Measurements from ENCODE around the gene GLIS1. TPM values are rescaled to one million over a fixed set of nuclear protein-coding genes. Genes with fewer than 3 reads are reported as not detected.

GLIS1 gene
- total RNA-seq, 1 donor from 2014 or later: not detected

DNA sequence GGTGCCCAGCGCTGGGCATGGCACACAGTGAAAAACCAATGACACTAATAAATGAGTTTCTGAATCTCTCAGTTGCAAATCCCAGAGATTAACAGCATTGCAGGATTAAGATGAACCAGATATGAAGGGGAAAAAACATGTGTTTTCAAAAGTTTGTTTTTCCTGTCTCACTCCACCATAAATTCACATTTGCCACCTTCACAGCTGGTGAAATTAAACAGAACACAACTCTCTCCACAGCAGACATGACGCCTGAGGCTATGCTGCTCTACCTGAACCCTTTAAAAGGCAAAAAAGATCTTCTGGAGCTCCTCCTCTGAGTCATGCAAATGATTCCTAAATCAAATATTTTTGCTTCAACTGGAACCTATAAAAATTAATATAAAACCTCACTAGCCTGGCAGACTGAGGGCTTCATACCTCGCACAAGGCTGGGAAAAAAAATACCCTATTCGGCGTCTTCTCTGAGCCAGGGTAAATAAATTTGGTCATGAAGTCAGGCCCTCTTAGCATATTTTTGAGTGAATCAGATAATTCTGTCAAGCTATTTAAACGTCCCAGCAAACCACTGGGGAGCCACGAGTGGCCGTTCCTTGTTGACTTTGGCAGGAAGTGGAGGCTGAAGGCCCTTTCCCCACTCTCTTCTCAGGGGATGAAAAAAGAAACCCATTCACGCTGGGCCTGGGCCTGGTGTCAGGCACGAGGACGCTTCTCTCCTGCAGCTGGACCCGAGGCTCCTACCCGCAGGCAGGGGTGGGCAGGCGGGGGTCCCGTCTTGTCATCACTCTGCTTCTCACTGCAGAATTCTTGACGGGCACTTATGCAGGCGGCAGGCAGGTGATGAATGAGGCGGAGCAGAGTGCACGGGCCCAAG is 226.8 kb downstream of the GLIS1 start:
- DNase-seq (ENCODE audit: low read depth in 2 of 2): no peak

GRCh38 chr1:53511323-53511932 is 227.5 kb downstream of the GLIS1 start:
- no peak for DNase-seq (ENCODE audit: low read depth in 2 of 2)

GRCh38 chr1:53510215-53510614 is 228.7 kb downstream of the GLIS1 start:
- no peak for DNase-seq (ENCODE audit: low read depth in 2 of 2)

GRCh38 chr1:53509775-53510174 is 229.2 kb downstream of the GLIS1 start:
- DNase-seq (ENCODE audit: low read depth in 2 of 2): no peak

GRCh38 chr1:53508991-53509666 is 229.8 kb downstream of the GLIS1 start:
- DNase-seq (ENCODE audit: low read depth in 2 of 2): no peak

DNA sequence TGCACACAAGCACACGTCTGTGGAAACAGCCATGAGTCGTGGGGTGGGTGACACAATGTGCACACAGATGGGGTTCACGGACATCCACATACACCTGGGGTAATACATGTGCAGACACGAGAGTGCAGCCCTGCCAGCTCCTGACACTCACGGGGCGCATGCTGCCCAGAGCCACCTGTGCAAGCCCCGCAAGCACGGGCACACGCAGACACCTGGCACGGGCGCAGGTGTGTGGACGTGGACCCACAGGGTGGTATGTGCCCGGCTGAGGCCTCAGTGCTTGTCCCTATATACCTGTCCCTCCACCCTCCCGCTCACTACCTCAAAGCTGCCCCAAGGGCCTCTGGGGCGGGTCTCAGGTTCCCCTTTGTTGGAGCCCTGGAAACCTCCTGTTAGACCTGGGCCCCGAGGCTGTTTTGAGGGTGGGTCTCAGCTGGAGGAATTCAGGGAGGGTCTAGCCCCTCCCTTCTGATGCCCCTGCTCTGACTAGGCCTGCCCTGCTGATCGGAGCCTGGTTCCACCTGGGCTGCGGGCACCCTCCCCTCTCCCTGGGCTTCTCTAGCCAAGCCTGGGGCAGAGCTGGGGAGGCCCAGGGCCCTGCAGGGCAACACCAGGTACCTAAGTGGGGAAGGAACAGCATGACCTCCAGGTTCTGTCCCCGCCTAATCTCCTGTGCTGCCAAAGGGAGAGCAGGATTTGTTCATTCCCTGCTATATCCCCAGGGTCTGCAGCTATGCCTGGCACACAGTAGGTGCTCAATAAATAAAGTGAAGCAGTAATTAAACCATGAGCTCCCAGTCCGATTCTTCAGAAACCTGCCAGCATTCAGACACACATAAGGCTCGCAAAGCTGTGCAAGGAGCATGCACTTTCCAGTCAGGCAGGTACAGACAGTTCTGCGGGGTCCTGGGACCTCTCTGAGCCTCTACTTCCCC is 230.6 kb downstream of the GLIS1 start:
- no peak for DNase-seq (ENCODE audit: low read depth in 2 of 2)

DNA sequence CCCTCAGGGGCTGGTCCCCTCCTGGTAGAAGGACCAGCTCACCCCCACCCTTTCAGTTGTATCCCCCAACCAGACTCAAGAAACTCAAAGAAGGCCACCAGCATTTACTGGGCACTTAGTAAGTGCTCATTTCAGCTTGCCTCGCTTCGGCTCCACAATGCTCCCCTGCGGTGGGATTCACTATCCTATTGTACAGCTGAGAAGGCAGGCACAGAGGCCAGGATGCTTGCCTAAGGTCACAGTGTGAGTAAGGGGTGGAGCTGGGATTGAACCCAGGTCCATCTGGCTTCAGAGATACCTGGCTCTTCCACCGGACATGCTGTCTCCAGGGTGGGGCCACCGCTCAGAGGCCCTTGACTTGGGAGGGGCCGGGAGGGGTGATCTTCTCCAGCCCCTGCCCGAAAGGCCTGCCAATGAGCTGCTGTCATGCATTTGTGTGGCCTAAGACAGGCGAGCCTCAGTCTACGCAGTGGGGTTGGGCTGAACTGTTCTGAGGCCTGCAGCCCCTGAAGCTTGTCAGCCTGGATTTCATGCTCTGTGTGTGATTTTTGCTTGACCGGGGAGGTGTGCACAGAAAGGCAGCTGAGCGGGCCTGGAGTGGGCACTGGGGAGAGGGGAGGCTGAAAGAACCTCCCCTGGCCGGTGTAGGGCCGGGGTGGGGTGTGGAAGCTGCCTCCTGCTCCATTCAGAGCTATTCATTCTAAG is 231.7 kb downstream of the GLIS1 start:
- no peak for DNase-seq (ENCODE audit: low read depth in 2 of 2)

DNA sequence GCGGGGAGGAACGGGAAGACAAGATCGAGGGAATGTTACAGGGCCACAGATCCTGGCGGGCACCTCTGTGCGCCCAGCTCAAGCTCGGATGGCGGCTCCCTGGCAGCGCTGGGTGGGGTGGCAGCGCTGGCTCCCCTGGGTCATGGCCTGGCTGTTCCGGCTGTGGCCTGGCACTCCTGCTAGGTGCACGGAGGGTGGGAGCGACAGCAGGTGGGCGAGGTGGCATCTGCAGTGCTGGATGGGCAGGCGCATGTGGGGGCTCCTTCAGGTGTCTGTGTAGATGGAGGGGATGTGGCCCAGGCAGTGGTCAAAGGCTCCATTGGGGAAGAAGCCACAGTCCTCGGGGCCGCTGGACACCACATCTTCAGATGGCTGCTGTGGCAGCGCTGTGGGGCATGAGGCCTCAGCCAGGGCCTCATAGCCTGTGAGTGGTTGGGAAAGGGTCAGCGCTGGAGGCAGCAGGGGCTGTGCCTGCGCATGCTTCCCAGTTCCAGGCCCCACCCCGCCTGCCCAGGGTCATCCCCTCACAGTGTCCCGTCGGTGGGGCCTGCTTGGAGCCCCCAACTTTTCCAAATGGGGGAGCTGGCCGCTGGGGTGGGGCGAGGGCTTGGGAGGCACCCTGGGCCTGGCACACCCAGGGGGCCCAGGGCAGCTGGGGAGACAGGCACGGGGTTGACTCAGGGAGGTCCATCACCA is 232.5 kb downstream of the GLIS1 start:
- no peak for DNase-seq (ENCODE audit: low read depth in 2 of 2)

DNA sequence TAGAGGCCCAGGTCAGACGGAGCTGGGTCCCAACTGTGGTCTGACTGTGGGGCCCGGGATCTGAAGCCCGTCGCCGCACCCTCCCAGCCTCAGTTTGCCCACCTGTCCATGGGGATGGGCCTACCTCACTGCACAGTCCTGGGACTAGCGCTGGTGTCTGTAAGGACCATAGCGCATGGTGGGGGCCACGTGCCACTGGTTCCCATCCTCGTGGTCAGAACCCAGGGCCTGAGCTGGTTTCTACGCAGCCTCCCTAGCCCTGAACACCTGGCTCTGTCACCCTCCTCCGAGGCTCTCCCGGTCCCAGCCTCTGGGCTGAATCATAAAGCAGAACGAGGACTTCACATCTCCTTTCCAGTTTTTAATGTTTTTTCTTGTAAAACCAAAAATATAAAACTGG is 233.1 kb downstream of the GLIS1 start:
- no peak for DNase-seq (ENCODE audit: low read depth in 2 of 2)

DNA sequence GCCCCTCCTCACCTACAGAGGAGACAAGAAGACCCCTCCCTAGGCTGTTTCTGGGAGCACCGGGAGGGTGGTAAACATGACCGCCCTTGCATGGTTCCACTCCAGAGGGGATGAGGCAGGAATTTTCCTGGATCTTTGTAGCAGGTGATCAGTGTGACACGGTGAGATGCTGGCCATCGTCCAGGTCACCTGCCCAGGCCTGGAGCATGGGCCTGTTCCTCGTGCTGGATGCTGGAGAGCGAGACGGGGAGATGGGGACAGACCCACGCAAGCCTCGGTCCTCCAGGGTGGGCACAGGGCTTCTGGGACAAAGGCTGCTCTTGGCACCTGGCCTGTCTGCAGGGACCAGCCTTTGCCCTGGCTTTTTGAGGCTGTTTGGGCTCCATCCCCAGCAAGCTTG is 233.6 kb downstream of the GLIS1 start:
- no peak for DNase-seq (ENCODE audit: low read depth in 2 of 2)

DNA sequence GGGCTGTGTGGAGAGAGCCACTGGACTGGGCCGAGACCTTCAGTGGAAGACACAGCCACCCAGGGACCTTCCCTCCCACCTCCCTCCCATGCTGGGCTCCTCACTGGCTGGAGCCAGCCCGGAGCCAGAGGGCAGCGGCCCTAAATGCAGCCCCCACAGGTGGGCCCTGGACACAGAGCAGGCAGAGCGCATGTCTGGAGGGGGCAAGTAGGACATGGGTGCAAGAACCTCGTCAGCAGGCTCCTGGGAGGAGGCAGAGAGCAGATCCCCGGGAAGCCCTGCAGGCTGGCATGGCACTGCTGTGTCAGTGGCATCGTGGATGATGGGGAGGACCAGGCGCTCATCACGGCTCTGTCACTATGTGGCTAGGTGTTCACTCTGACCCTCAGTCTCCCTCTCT is 234.1 kb downstream of the GLIS1 start:
- DNase-seq (ENCODE audit: low read depth in 2 of 2): no peak

GRCh38 chr1:53503433-53504217 is 235.3 kb downstream of the GLIS1 start:
- no peak for DNase-seq (ENCODE audit: low read depth in 2 of 2)

DNA sequence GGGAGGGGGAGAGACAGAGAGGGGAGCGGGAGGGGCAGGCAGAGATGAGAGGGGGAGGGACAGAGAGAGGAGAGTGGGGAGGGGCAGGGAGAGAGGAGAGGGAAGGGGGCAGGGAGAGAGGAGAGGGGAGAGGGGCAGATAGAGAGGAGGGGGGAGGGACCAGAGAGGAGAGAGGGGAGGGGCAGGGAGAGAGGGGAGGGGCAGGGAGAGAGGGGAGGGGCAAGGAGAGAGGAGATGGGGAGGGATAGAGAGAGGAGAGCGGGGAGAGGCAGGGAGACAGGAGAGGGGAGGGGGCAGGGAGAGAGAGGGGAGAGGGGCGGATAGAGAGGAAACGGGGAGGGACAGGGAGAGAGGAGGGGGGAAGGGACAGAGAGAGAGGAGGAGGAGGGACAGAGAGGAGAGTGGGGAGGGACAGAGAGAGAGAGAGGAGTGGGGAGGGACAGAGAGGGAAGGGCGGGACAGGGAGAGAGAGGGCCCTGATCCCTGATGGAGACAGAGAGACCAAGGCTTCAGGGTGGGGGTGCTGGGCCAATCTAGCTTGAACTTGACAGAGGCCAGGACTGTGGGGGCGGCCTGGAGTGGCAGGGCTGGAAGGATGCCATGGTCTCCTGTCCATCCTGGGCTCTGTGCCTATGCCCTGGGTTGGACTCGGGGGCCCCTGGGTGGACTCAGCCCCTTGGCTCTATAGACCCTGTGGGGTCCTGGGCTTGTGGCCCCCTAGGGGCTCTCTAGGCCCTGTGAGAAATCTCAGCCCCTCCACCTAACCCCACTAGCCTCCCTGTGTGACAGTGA is 236.1 kb downstream of the GLIS1 start:
- no peak for DNase-seq (ENCODE audit: low read depth in 2 of 2)

DNA sequence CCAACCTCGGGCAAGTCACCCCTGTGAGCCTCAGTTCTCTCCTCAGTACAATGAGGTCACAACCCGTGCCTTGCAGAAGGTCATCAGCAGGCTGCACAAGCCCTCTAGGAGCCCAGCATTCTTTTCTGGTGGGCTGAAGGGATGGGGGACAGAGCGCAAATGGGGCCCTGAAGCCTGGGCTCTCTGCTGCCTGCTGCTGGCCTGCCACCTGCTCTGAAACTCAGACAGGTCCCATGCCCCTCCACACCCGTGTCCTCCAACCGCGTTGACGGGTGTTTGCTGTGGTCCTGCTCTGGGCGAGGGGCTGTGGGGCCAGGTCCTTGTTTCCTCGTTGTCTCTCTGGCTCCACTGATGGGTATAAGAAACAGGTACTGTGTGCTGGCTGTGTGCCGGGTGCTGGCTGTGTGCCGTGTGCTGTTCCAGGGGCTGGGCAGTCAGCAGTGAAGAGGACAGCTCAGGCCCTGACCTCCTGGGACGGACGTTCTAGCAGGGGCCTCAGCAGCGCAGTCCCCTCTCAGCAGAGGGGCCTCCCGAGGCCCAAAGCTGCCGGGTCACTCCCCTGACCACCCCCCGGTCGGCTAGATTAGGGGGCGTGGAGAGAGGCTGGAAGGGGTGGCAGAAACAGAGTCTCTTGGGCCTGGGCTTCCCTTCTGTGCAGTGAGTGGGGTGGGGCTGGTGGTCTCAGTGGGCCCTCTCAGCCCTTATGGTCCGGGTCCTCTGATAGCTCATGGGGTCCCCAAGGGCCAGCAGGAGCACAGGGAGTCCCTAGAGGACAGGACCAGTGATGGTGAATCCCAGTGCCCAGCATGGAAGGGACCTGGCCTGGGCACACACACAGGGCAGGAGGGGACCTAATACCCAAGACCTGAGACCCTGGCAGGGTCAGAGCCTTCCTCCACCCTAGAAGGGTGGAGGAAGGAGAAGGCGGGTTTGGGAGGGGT is 237.6 kb downstream of the GLIS1 start:
- DNase-seq (ENCODE audit: low read depth in 2 of 2): no peak

GRCh38 chr1:53500204-53501064 is 238.5 kb downstream of the GLIS1 start:
- no peak for DNase-seq (ENCODE audit: low read depth in 2 of 2)
